Adrenal gland (tissue), 12 donors: Measurements from ENCODE around the gene TTC23. TPM values are rescaled to one million over a fixed set of nuclear protein-coding genes. Genes with fewer than 3 reads are reported as not detected.
"Not testable (repeated sequence)": the region's sequence is repeated elsewhere in the genome, so short reads cannot be mapped to it uniquely, and the experiment has no call there.

ENCODE experiments used
- DNase-seq, 7 donors: peaks; one replicate each; pipeline ENCODE4 v3.0.0-alpha.2; 2019 to 2020
- H3K27ac ChIP-seq, 5 donors: fragments of 200-600 bp; sonication (generic) in 4 of 5; 1 replicate in 3 of 5; 2 replicates in 2 of 5; pipeline versions ENCODE4 v1.5.1 to v1.8.0; 2016 to 2020; ENCODE audit warnings: mild to moderate bottlenecking in 1 of 5
- H3K27me3 ChIP-seq: fragments of 200-600 bp; 2 replicates; pipeline ENCODE4 v1.8.0; 2021
- H3K36me3 ChIP-seq, 2 donors: fragments of 200-600 bp; replicated peaks in 1 of 2; 1 replicate in 1 of 2; 2 replicates in 1 of 2; pipeline versions ENCODE4 v1.5.1 to v1.8.0; 2018 to 2022
- H3K4me1 ChIP-seq, 2 donors: fragments of 200-600 bp; replicated peaks in 1 of 2; 1 replicate in 1 of 2; 2 replicates in 1 of 2; pipeline versions ENCODE4 v1.5.1 to v1.8.0; 2018 to 2021
- H3K4me3 ChIP-seq, 4 donors: fragments of 200-600 bp; sonication (generic) in 3 of 4; one replicate each; pipeline ENCODE4 v1.5.1; 2016 to 2018
- H3K9me3 ChIP-seq, 3 donors: fragments of 200-600 bp; sonication (generic) in 1 of 3; replicated peaks in 1 of 3; 1 replicate in 2 of 3; 2 replicates in 1 of 3; pipeline versions ENCODE4 v1.5.1 to v1.8.0; 2016 to 2021
- CTCF ChIP-seq, 6 experiments: fragments of 450-650 bp in 4 of 6; fragments of 200-600 bp in 2 of 6; sonication (generic) in 1 of 6; IDR thresholded peaks; 1 replicate in 5 of 6; 2 replicates in 1 of 6; pipeline versions ENCODE4 v1.5.1 to v1.8.0; 2016 to 2021; ENCODE audit warnings: antibody characterized with exemption in 6 of 6, mild to moderate bottlenecking in 2 of 6, moderate library complexity in 1 of 6
- POLR2A ChIP-seq, 2 donors: fragments of 450-650 bp; IDR thresholded peaks; one replicate each; pipeline ENCODE4 v1.6.1; 2017; ENCODE audit warnings: antibody characterized with exemption in 2 of 2, mild to moderate bottlenecking in 2 of 2, moderate library complexity in 1 of 2
- WGBS, 4 donors: extraction: QIAGEN DNeasy Blood & Tissue Kit in 2 of 4; methylation state at CpG; one replicate each; pipeline versions ENCODE4 v1.1.5 to v1.1.7; 2013 to 2017; 5-methylcytosine and 5-hydroxymethylcytosine counted together
- intact Hi-C, 2 donors: fragments of 100-400 bp; cut with DNase I; formaldehyde crosslinking; loops; one replicate each; pipeline versions ENCODE4 v1.14.1 to v1.15.0; 2022 to 2023
- polyA plus RNA-seq, 3 donors: library from polyadenylated mRNA; stranded (reverse); fragments of 200-250 nt in 2 of 3; fragments of 350-450 nt in 1 of 3; fragmentation: Illumina TruSeq in 1 of 3; extraction: RNeasy Lipid Tissue Mini Kit (QIAGEN cat#74804) in 1 of 3; gene quantifications; one replicate each; pipeline ENCODE4 v1.2.3, GENCODE V29; 2013 to 2014
- total RNA-seq, 9 donors: library from RNA; depleted of rRNA in 4 of 9; stranded (reverse); fragments of >200 nt in 4 of 9; fragments of 120-200 nt in 1 of 9; fragmentation: NEBNext Ultra II Directional in 1 of 9; extraction: Animal tissue kit (Norgen Biotek cat#: 25700) in 1 of 9; gene quantifications; one replicate each; pipeline versions ENCODE4 v1.1.0 to v1.2.4, GENCODE V29; 2013 to 2023
- donor health status: healthy with polysubstance abuse.
- donor health status: Bipolar disorder and iron deficiency.
- donor health status: DM: yes; HTN: yes; CAD: no.
- donor health status: DM: no; HTN: no; CAD: no.
- donor health status: DM: no; HTN: no; CAD: no.
- donor health status: DM: yes; HTN: yes; CAD: no.

Gene TTC23
- total and polyA plus RNA-seq, 12 donors = 10.9 to 42.0 (median 22.6) TPM

DNA sequence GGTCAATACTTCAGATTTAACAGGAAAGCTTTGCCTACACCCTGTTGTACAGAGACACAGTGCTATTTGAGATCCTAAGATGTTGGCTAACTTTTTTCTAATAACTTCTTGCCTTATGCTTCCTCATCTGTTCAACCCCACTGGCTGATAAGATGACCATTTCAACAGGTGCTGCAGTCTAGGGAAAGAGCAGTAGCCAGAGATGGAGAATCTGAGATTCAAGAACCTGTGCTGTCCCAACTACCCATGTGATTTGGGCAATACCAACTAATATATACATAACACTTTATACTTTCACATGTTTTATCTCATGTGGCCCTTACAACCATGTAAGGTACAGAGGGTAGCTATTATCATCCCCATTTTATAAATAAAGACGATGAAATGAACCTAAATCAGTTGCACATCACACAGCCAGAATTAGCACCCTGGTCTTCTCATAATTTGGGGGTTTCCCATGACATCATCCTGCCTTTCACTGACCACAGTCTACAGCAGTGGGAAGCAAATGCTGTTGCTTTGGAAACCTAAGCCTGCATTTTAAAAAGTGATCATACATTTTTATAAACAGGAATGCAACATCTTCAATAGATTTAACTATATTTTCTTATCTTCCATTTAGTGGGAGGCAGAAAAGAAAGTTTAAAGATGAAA, 9.7 kb downstream of the TTC23 start:
- TF ChIP-seq POLR2A (IDR thresholded peaks at IDR 0.05) (no peak), CTCF (IDR thresholded peaks at IDR 0.05) (no peak)
- DNase-seq = no peak
- no peaks in the 10 kb centered on the region for H3K9me3 ChIP-seq
- intact Hi-C loops = no loop called here
- H3K27ac ChIP-seq = no peak overlapping the region
- H3K4me3 ChIP-seq = no peak overlapping the region
- peaks cover 0 to 4% of the 10 kb centered on the region in 2 donors for H3K36me3 ChIP-seq
- H3K4me1 ChIP-seq = no peaks in the 10 kb centered on the region
- 81 to 100% (median 84%) methylated on average over 1 of the region's 1 CpG for WGBS, 4 donors
- H3K27me3 ChIP-seq = no peaks in the 10 kb centered on the region

GRCh38 chr15:99238849-99239248, 10.5 kb downstream of the TTC23 start:
- DNase-seq = no peak
- 90 to 96% (median 91%) methylated on average over 3 of the region's 3 CpGs for WGBS, 4 donors
- H3K36me3 ChIP-seq = peaks cover 0 to 4% of the 10 kb centered on the region in 2 donors

GRCh38 chr15:99234160-99234559, 15.2 kb downstream of the TTC23 start:
- H3K4me3 ChIP-seq, intact Hi-C loops, H3K4me1 ChIP-seq, H3K36me3 ChIP-seq, H3K27me3 ChIP-seq, H3K27ac ChIP-seq, DNase-seq, H3K9me3 ChIP-seq: not testable (repeated sequence)
- 91 to 99% (median 98%) methylated on average over 6 of the region's 6 CpGs for WGBS, 4 donors

More at GRCh38 chr15:99238849-99239248, 10.5 kb downstream of the TTC23 start:
- TF ChIP-seq CTCF (IDR thresholded peaks at IDR 0.05) (no peak), POLR2A (IDR thresholded peaks at IDR 0.05) (no peak)
- Histone ChIP-seq H3K4me1 (no peaks in the 10 kb centered on the region), H3K4me3 (no peak overlapping the region), H3K9me3 (no peaks in the 10 kb centered on the region), H3K27me3 (no peaks in the 10 kb centered on the region), H3K27ac (no peak overlapping the region)
- intact Hi-C loops = no loop called here

- Histone ChIP-seq H3K4me1 (peaks cover 0 to 9% of the 10 kb centered on the region in 2 donors), H3K9me3 (no peaks in the 10 kb centered on the region), H3K4me3 (no peak overlapping the region), H3K27me3 (no peaks in the 10 kb centered on the region), H3K27ac (no peak overlapping the region), H3K36me3 (peaks cover 0 to 9% of the 10 kb centered on the region in 2 donors)
- no peak for DNase-seq
- intact Hi-C loops = no loop called here
- WGBS, 4 donors = 98 to 100% (median 99%) methylated on average over 2 of the region's 2 CpGs
- TF ChIP-seq CTCF (IDR thresholded peaks at IDR 0.05) = no peak
- TF ChIP-seq POLR2A (IDR thresholded peaks at IDR 0.05) = no peak
These were observed 16.6 kb downstream of the TTC23 start for GRCh38 chr15:99232740-99233139.

GRCh38 chr15:99230867-99231266, 18.5 kb downstream of the TTC23 start:
- TF ChIP-seq POLR2A (IDR thresholded peaks at IDR 0.05) (no peak), CTCF (IDR thresholded peaks at IDR 0.05) (no peak)
- H3K4me1 ChIP-seq = peaks cover 0 to 9% of the 10 kb centered on the region in 2 donors
- no peaks in the 10 kb centered on the region for H3K9me3 ChIP-seq
- H3K27ac ChIP-seq = no peak overlapping the region
- 91 to 93% (median 92%) methylated on average over 4 of the region's 4 CpGs for WGBS, 4 donors
- no peaks in the 10 kb centered on the region for H3K27me3 ChIP-seq
- peaks cover 0 to 19% of the 10 kb centered on the region in 2 donors for H3K36me3 ChIP-seq
- intact Hi-C loops = no loop called here
- no peak for DNase-seq
- H3K4me3 ChIP-seq = no peak overlapping the region
